HCT116 (cell line): ENCODE data around the gene ZNF148. TPM values are rescaled to one million over a fixed set of nuclear protein-coding genes. Genes with fewer than 3 reads are reported as not detected.

Experiments used
- ATAC-seq: fragments of 200-7000 bp; cut with Tn5 transposase; 2 replicates; pipeline ENCODE4 v1.9.1; 2020; ENCODE audit warnings: mild to moderate bottlenecking, moderate library complexity
- BruUV-seq: library from RNA; stranded (reverse); fragments of 400-500 nt; replicated peaks from 2 replicates; lab custom pipeline; 2021; lab: Mats Ljungman, UMichigan
- CTCF ChIA-PET: fragments of 300-600 bp; sonication (Branson Sonifier 250); formaldehyde crosslinking; loops from one replicate; lab custom pipeline; 2021; ENCODE audit warnings: antibody characterized with exemption; lab: Charles Lee
- POLR2A ChIA-PET: fragments of 300-600, 350-600 bp; sonication (Branson Sonifier 250); formaldehyde crosslinking; loops from one replicate; lab custom pipeline; 2021; ENCODE audit warnings: antibody characterized with exemption; lab: Charles Lee
- RAD21 ChIA-PET, 2 experiments: fragments of 300-600 bp; sonication (Branson Sonifier 250); formaldehyde crosslinking; loops; one replicate each; lab custom pipeline; 2023; ENCODE audit warnings: low total read pairs in 2 of 2; ENCODE audit not compliant: uncharacterized antibody in 2 of 2, unreplicated experiment in 2 of 2, low non-redundant PET in 1 of 2; lab: Charles Lee
- DNase-seq: peaks from one replicate; pipeline ENCODE4 v3.0.0-alpha.2; 2010; ENCODE audit warnings: low read depth, low spot score
- H2AFZ ChIP-seq: fragments of 200-600 bp; shearing (Covaris generic), sonication (generic); 2 replicates; pipeline ENCODE4 v1.6.1; 2017; ENCODE audit warnings: low read depth, mixed run types, mixed read lengths, antibody characterized with exemption, low read length; ENCODE audit not compliant: poor library complexity, severe bottlenecking
- H3K27ac ChIP-seq: 2 replicates; pipeline ENCODE4 v1.5.1; 2012; ENCODE audit warnings: low read depth, low read length
- H3K27me3 ChIP-seq: fragments of 200-600 bp; sonication (generic); 2 replicates; pipeline ENCODE4 v1.6.1; 2016; ENCODE audit warnings: mixed run types, low read length, mixed read lengths; ENCODE audit not compliant: insufficient read depth
- H3K36me3 ChIP-seq, 2 experiments: fragments of 200-500 bp in 1 of 2; fragments of 200-600 bp in 1 of 2; sonication (Bioruptor generic) in 1 of 2; sonication (generic) in 1 of 2; 2 replicates each; pipeline versions ENCODE4 v1.5.1 to v1.6.1; 2014 to 2016; ENCODE audit warnings: low read length in 2 of 2, inconsistent platforms in 1 of 2, mixed read lengths in 1 of 2, mixed run types in 1 of 2; ENCODE audit not compliant: insufficient read depth in 2 of 2, control insufficient read depth in 1 of 2
- H3K4me1 ChIP-seq, 2 experiments: fragments of 200-600 bp in 1 of 2; sonication (generic) in 1 of 2; 2 replicates each; pipeline versions ENCODE4 v1.5.1 to v1.6.1; 2012 to 2017; ENCODE audit warnings: low read length in 2 of 2, inconsistent platforms in 1 of 2, mild to moderate bottlenecking in 1 of 2, mixed read lengths in 1 of 2, mixed run types in 1 of 2, moderate library complexity in 1 of 2; ENCODE audit not compliant: insufficient read depth in 2 of 2, control insufficient read depth in 1 of 2
- H3K4me2 ChIP-seq: fragments of 200-600 bp; sonication (generic); 2 replicates; pipeline ENCODE4 v1.6.1; 2017; ENCODE audit warnings: mixed run types, low read length, mixed read lengths
- H3K4me3 ChIP-seq, 2 experiments: fragments of 200-600 bp in 1 of 2; sonication (generic) in 1 of 2; replicated peaks in 1 of 2; 2 replicates each; pipeline ENCODE4 v1.5.1; 2011 to 2016; ENCODE audit warnings: low read length in 2 of 2, control low read depth in 1 of 2, low read depth in 1 of 2, mild to moderate bottlenecking in 1 of 2, mixed read lengths in 1 of 2, mixed run types in 1 of 2
- H3K79me2 ChIP-seq: fragments of 200-600 bp; sonication (generic); 2 replicates; pipeline ENCODE4 v1.6.1; 2017; ENCODE audit warnings: mild to moderate bottlenecking, mixed run types, low read length, moderate library complexity, mixed read lengths; ENCODE audit not compliant: insufficient read depth
- H3K9ac ChIP-seq: fragments of 200-600 bp; sonication (generic); 2 replicates; pipeline ENCODE4 v1.6.1; 2016; ENCODE audit warnings: low read length, mixed read lengths
- H3K9me2 ChIP-seq: fragments of 200-600 bp; sonication (generic), shearing (Covaris generic); 2 replicates; pipeline ENCODE4 v1.6.1; 2017; ENCODE audit warnings: mixed run types, mild to moderate bottlenecking, moderate library complexity; ENCODE audit not compliant: insufficient read depth
- H3K9me3 ChIP-seq, 2 experiments: fragments of 200-500 bp in 1 of 2; fragments of 200-600 bp in 1 of 2; sonication (Bioruptor generic) in 1 of 2; sonication (generic) in 1 of 2; 2 replicates each; pipeline ENCODE4 v1.6.1; 2014 to 2017; ENCODE audit warnings: low read length in 2 of 2, mixed read lengths in 2 of 2, inconsistent platforms in 1 of 2, low read depth in 1 of 2, mild to moderate bottlenecking in 1 of 2, mixed run types in 1 of 2, moderate library complexity in 1 of 2; ENCODE audit not compliant: control insufficient read depth in 1 of 2, insufficient read depth in 1 of 2
- H4K20me1 ChIP-seq: fragments of 200-600 bp; sonication (generic), shearing (Covaris generic); 2 replicates; pipeline ENCODE4 v1.6.1; 2017; ENCODE audit warnings: mixed run types, mild to moderate bottlenecking, moderate library complexity; ENCODE audit not compliant: insufficient read depth
- CEBPB ChIP-seq: IDR thresholded peaks from 2 replicates; pipeline ENCODE4 v1.6.1; 2012; ENCODE audit warnings: low read depth
- ELF1 ChIP-seq: IDR thresholded peaks from 2 replicates; pipeline ENCODE4 v1.6.1; 2012; ENCODE audit warnings: low read depth, borderline replicate concordance
- EZH2 ChIP-seq: fragments of 200-600 bp; sonication (generic); IDR thresholded peaks from 2 replicates; pipeline ENCODE4 v1.6.1; 2017; ENCODE audit warnings: antibody characterized with exemption, mixed run types
- EZH2phosphoT487 ChIP-seq: fragments of 200-600 bp; IDR thresholded peaks from 2 replicates; pipeline ENCODE4 v1.6.1; 2018; ENCODE audit warnings: antibody characterized with exemption, borderline replicate concordance
- JUND ChIP-seq: IDR thresholded peaks from 2 replicates; pipeline ENCODE4 v1.6.1; 2012
- RAD21 ChIP-seq: IDR thresholded peaks from 2 replicates; pipeline ENCODE4 v1.6.1; 2012; ENCODE audit warnings: low read depth, mild to moderate bottlenecking
- SP1 ChIP-seq: IDR thresholded peaks from 2 replicates; pipeline ENCODE4 v1.6.1; 2012; ENCODE audit warnings: low read depth
- YY1 ChIP-seq: IDR thresholded peaks from 2 replicates; pipeline ENCODE4 v1.6.1; 2011; ENCODE audit warnings: low read length, low read depth, moderate library complexity, mild to moderate bottlenecking; ENCODE audit not compliant: insufficient replicate concordance; ENCODE audit errors: extremely low read depth
- ZFX ChIP-seq: fragments of 450-650 bp; IDR thresholded peaks from 2 replicates; pipeline ENCODE4 v1.6.1; 2017
- ZNF274 ChIP-seq: fragments of 200-500 bp; sonication (Bioruptor generic); IDR thresholded peaks from 2 replicates; pipeline ENCODE4 v1.6.1; 2014; ENCODE audit warnings: mild to moderate bottlenecking, low read depth, low read length, inconsistent platforms
- intact Hi-C: fragments of 100-400 bp; cut with micrococcal nuclease; formaldehyde crosslinking; loops from 2 replicates; pipeline ENCODE4 v1.10.0; 2022
- total RNA-seq: library from RNA; stranded (reverse); gene quantifications from one replicate; pipeline ENCODE4 v1.2.1, GENCODE V29; 2021; ENCODE audit not compliant: unreplicated experiment
- TF ChIP-seq, protein P1 (sequence below), 3 experiments: fragments of 200-600 bp in 1 of 3; sonication (generic) in 1 of 3; IDR thresholded peaks in 2 of 3; conservative IDR thresholded peaks in 1 of 3; 2 replicates each; pipeline ENCODE4 v1.5.1; 2012 to 2017; ENCODE audit warnings: low read depth in 2 of 3, low read length in 2 of 3, antibody characterized with exemption in 1 of 3, borderline replicate concordance in 1 of 3, control low read depth in 1 of 3, mild to moderate bottlenecking in 1 of 3, mixed read lengths in 1 of 3, mixed run types in 1 of 3, moderate library complexity in 1 of 3; ENCODE audit not compliant: insufficient read depth in 1 of 3
- TF ChIP-seq, protein P2 (sequence below): IDR thresholded peaks from 2 replicates; pipeline ENCODE4 v1.6.1; 2011; ENCODE audit warnings: mild to moderate bottlenecking, low read length, moderate library complexity; ENCODE audit not compliant: insufficient replicate concordance; ENCODE audit errors: extremely low read depth
- TF ChIP-seq, protein P3 (sequence below): IDR thresholded peaks from 2 replicates; pipeline ENCODE4 v1.6.1; 2012

Gene ZNF148
- total RNA-seq, 1 experiment from 2014 or later, result 35.0 TPM

DNA sequence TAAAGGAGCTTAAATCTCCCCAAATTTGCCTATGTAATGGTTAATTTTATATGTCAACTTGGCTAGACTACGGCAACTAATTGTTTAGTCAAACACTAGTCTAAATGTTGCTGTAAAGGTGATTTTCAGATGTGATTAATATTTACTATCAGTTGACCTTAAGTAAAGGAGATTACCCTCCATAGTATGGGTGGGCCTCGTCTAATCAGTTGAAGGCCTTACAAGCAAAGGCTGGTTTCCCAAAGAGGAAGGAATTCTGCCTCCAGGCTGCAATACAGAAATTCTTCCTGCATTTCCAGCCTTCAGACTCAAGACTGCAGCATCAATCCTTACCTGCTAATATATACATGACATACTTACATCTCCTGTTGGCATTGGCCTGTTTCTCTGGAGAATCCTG lies 186.2 kb downstream of the ZNF148 start:
- Histone ChIP-seq H3K36me3 (peaks cover 0 to 28% of the 10 kb centered on the region in 2 experiments; a peak in 1 of 4 replicates), H3K4me3 (no peak overlapping the region), H3K9me2 (no peaks in the 10 kb centered on the region), H3K4me1 (no peaks in the 10 kb centered on the region), H3K9me3 (no peaks in the 10 kb centered on the region), H3K4me2 (no peak overlapping the region), H3K27me3 (no peaks in the 10 kb centered on the region), H4K20me1 (no peaks in the 10 kb centered on the region), H3K27ac (no peak overlapping the region), H2AFZ (no peak overlapping the region), H3K9ac (no peak overlapping the region), H3K79me2 (no peaks in the 10 kb centered on the region)
- BruUV-seq, result no TSS peak
- ChIA-PET CTCF (no interaction called here), POLR2A (no interaction called here), RAD21 (no interaction called here)
- ATAC-seq (no peak), DNase-seq (no peak)
- no peak for TF ChIP-seq YY1
- TF ChIP-seq, protein P1, sequence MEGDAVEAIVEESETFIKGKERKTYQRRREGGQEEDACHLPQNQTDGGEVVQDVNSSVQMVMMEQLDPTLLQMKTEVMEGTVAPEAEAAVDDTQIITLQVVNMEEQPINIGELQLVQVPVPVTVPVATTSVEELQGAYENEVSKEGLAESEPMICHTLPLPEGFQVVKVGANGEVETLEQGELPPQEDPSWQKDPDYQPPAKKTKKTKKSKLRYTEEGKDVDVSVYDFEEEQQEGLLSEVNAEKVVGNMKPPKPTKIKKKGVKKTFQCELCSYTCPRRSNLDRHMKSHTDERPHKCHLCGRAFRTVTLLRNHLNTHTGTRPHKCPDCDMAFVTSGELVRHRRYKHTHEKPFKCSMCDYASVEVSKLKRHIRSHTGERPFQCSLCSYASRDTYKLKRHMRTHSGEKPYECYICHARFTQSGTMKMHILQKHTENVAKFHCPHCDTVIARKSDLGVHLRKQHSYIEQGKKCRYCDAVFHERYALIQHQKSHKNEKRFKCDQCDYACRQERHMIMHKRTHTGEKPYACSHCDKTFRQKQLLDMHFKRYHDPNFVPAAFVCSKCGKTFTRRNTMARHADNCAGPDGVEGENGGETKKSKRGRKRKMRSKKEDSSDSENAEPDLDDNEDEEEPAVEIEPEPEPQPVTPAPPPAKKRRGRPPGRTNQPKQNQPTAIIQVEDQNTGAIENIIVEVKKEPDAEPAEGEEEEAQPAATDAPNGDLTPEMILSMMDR (IDR thresholded peaks at IDR 0.05 in 2 of 3, conservative IDR thresholded peaks at IDR 0.05 in 1 of 3; ENCODE audit: borderline replicate concordance in 1 of 3, insufficient read depth in 1 of 3, low read depth in 2 of 3, low read length in 2 of 3), result no peak
- TF ChIP-seq ZNF274, result no peak
- no peak for TF ChIP-seq ELF1
- TF ChIP-seq ZFX, result no peak
- intact Hi-C loops, result no loop called here

DNA sequence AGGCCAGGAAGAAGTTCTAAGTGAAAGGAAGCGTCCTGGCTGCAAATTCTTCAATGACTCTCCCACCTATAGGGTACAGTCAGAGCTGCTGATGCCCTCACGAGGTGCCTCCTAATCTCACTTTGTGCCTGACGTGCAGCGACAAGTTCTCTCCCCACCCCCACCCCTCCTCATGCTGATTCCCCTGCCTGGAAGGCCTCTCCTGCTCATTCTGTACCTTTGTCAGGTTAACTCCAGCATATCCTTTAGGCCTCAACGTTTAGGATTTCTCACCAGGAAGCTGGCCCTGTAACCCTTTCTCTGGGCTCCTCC lies 187.6 kb downstream of the ZNF148 start:
- no peak for ATAC-seq
- no peak overlapping the region for H3K9ac ChIP-seq
- TF ChIP-seq EZH2phosphoT487 (no peak), SP1 (no peak), ELF1 (no peak), CEBPB (no peak), ZNF274 (no peak), JUND (no peak), YY1 (no peak), RAD21 (no peak), EZH2 (no peak)
- TF ChIP-seq, protein P2, sequence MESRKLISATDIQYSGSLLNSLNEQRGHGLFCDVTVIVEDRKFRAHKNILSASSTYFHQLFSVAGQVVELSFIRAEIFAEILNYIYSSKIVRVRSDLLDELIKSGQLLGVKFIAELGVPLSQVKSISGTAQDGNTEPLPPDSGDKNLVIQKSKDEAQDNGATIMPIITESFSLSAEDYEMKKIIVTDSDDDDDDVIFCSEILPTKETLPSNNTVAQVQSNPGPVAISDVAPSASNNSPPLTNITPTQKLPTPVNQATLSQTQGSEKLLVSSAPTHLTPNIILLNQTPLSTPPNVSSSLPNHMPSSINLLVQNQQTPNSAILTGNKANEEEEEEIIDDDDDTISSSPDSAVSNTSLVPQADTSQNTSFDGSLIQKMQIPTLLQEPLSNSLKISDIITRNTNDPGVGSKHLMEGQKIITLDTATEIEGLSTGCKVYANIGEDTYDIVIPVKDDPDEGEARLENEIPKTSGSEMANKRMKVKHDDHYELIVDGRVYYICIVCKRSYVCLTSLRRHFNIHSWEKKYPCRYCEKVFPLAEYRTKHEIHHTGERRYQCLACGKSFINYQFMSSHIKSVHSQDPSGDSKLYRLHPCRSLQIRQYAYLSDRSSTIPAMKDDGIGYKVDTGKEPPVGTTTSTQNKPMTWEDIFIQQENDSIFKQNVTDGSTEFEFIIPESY, result no peak
- TF ChIP-seq, protein P3, sequence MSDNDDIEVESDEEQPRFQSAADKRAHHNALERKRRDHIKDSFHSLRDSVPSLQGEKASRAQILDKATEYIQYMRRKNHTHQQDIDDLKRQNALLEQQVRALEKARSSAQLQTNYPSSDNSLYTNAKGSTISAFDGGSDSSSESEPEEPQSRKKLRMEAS, result no peak

More for the DNA sequence above, 187.6 kb downstream of the ZNF148 start:
- no peak overlapping the region for H3K4me2 ChIP-seq
- no peaks in the 10 kb centered on the region for H3K9me2 ChIP-seq
- H3K9me3 ChIP-seq, result no peaks in the 10 kb centered on the region
- no peaks in the 10 kb centered on the region for H3K4me1 ChIP-seq
- ChIA-PET POLR2A (no interaction called here), CTCF (no interaction called here), RAD21 (no interaction called here)
- no TSS peak for BruUV-seq
- no peak for DNase-seq
- no peak overlapping the region for H2AFZ ChIP-seq
- H3K79me2 ChIP-seq, result no peaks in the 10 kb centered on the region
- no peak overlapping the region for H3K27ac ChIP-seq
- H3K27me3 ChIP-seq, result no peaks in the 10 kb centered on the region
- intact Hi-C loops, result no loop called here
- H4K20me1 ChIP-seq, result no peaks in the 10 kb centered on the region
- H3K4me3 ChIP-seq, result no peak overlapping the region
- H3K36me3 ChIP-seq, result peaks cover 0 to 33% of the 10 kb centered on the region in 2 experiments; a peak in 1 of 4 replicates
